Omental fat pad (tissue), 4 donors: Measurements from ENCODE around the gene FTH1. TPM values are rescaled to one million over a fixed set of nuclear protein-coding genes. Genes with fewer than 3 reads are reported as not detected.
A peak's percentile ranks its signal among the peaks of the same experiment; 100 is the strongest.
"Not testable (repeated sequence)": the region's sequence is repeated elsewhere in the genome, so short reads cannot be mapped to it uniquely, and the experiment has no call there.

ENCODE experiments used
- ATAC-seq: fragments of 150-250 bp; one replicate; pipeline ENCODE4 v1.9.1; 2016; ENCODE audit warnings: mild to moderate bottlenecking, moderate library complexity; ENCODE audit not compliant: low FRiP score
- DNase-seq: peaks from one replicate; pipeline ENCODE4 v3.0.0-alpha.2; 2019; ENCODE audit warnings: low spot score
- total RNA-seq, 4 donors: library from RNA; depleted of rRNA; stranded (reverse); fragments of >200 nt; gene quantifications; one replicate each; pipeline ENCODE4 v1.1.0, GENCODE V29; 2016
- TF ChIP-seq, protein P1 (sequence below), 3 donors: fragments of 450-650 bp; IDR thresholded peaks; one replicate each; pipeline ENCODE4 v1.5.1; 2016 to 2017; ENCODE audit warnings: antibody characterized with exemption in 3 of 3, mild to moderate bottlenecking in 3 of 3, moderate library complexity in 2 of 3

FTH1 gene
- total RNA-seq, 4 donors from 2014 or later, result 3,477 to 7,075 (median 4,643) TPM

- TF ChIP-seq, protein P1, sequence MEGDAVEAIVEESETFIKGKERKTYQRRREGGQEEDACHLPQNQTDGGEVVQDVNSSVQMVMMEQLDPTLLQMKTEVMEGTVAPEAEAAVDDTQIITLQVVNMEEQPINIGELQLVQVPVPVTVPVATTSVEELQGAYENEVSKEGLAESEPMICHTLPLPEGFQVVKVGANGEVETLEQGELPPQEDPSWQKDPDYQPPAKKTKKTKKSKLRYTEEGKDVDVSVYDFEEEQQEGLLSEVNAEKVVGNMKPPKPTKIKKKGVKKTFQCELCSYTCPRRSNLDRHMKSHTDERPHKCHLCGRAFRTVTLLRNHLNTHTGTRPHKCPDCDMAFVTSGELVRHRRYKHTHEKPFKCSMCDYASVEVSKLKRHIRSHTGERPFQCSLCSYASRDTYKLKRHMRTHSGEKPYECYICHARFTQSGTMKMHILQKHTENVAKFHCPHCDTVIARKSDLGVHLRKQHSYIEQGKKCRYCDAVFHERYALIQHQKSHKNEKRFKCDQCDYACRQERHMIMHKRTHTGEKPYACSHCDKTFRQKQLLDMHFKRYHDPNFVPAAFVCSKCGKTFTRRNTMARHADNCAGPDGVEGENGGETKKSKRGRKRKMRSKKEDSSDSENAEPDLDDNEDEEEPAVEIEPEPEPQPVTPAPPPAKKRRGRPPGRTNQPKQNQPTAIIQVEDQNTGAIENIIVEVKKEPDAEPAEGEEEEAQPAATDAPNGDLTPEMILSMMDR (IDR thresholded peaks at IDR 0.05), result no peak
- DNase-seq (peak; percentile 12), ATAC-seq (no peak)
These were observed 1.4 kb upstream of the FTH1 start for GRCh38 chr11:61968758-61969390.

DNA sequence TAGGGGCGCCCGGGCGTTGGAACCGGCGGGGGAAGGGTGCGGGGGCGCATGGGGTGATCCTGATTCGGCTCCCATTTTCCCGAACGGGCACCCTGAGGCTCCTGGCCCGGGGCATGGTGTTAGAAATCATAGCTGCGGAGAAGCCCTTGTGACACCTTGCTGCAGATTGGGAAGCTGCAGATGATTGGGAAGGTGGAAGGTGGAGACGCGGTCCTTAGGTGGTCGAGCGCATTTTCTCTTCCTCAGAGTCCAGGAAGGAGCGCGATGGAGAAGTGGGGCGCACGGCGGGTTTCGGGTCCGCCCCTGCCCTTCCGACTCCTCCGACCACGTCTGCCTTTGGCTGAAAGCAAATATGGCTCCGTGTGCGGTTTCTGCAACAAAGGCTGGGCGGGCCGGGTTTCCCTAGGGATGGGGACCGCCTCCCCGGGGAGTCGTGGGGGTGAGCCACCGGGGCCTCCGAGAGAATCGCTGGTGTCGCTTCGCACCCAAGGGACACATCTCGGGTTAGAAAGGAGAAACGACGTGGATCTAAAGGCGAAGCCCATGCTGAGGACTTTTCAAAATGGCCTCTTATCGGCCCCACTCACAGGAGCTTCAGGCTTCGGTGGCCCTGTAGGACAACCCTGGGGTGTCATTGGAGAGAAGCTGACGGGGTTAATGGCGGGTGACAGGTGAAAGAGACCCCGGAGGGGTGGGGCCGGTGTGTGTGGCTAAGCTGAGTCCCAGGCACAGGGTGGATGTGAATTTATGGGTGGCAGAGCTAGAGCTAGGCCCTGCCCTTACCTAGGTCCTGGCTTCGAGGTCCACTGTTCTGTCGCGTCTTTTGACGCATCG, 707 bp upstream of the FTH1 start:
- DNase-seq (peak; percentile 24), ATAC-seq (no peak)
- TF ChIP-seq, protein P1 (IDR thresholded peaks at IDR 0.05), result no peak

- ATAC-seq (no peak), DNase-seq (peak; percentile 24)
- TF ChIP-seq, protein P1 (IDR thresholded peaks at IDR 0.05), result no peak
These were observed 709 bp downstream of the FTH1 start for GRCh38 chr11:61966734-61967115.

GRCh38 chr11:61964666-61965271, 2.7 kb downstream of the FTH1 start:
- not testable (repeated sequence) for ATAC-seq
- peak; percentile 13 for DNase-seq

GRCh38 chr11:61964058-61964665, 3.3 kb downstream of the FTH1 start:
- ATAC-seq, result peak; percentile 3
- TF ChIP-seq, protein P1 (IDR thresholded peaks at IDR 0.05), result no peak
- no peak for DNase-seq

DNA sequence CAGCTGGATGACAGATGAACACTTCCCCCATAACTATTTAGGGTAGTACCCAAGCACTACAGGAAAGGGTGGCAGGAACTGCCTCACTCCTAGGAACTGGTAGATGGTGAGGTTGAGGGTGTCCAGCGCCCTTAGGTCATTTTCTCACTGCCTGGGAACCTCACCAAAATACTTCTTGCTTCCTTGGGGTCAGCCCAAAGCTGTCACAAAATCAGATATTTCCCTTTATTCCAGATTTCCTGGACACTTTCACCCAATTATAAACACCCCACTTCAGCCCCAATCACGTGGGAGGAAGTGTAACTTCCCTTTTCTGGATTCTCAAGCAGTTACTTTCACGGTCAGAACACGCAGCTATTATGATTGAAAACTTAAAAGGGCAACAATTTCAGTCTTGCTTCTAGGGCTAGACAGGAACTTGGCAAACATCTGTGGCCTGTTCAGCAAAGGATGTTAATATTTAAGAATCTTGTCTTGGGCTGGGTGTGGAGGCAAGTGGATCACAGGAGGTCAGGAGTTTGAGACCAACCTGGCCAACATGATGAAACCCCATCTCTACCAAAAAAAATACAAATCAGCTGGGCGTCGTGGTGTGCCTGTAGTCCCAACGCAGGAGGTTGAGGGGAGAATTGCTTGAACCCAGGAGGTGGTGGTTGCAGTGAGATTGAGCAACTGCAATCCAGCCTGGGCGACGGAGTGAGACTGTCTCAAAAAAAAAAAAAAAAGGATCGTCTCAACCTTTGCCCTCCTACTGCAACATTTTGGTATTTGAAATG, 4.0 kb downstream of the FTH1 start:
- TF ChIP-seq, protein P1 (IDR thresholded peaks at IDR 0.05), result no peak

GRCh38 chr11:61963016-61963281, 4.5 kb downstream of the FTH1 start:
- TF ChIP-seq, protein P1 (IDR thresholded peaks at IDR 0.05), result no peak
- ATAC-seq, result no peak
- DNase-seq, result no peak

More for the DNA sequence above, 4.0 kb downstream of the FTH1 start:
- no peak for DNase-seq
- ATAC-seq, result peak; percentile 15
